ENCODE data around the gene JADE2.
"Not testable (repeated sequence)": the region's sequence is repeated elsewhere in the genome, so short reads cannot be mapped to it uniquely, and the experiment has no call there.

JADE2 gene

DNA sequence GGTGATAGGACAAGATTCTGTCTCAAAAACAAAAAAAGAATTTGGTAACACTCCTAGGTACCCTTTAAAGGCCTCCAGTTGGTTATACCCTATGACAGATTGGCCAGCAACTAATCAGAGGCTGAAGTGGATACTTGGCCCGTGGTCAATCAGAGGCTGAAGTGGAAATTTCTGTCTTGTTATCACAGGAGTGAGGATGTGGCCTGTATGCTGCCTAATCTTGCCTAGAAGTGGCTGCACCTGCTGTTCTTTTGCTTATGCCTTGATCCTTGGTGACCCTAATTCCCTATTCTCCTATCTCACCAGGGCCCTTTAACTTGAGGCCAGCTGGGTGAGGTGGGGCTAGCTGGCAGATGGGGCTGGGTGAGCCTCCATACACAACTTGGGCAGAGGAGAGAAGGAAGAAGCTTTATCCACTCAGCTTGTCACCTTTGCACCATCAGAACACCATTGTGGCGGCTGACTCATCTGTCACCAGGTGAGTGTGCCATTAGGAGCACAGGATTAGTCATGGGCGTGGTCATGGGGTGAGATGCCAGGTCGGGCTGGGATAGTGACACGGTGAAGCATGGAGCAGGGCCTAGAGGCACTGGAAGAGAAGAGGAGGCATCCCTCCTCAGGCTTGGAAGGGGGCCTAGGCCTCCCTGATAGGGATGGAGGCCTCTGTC is 65.7 kb downstream of the JADE2 start:
- DNase-seq (ENCODE audit: low spot score) = no peak

DNA sequence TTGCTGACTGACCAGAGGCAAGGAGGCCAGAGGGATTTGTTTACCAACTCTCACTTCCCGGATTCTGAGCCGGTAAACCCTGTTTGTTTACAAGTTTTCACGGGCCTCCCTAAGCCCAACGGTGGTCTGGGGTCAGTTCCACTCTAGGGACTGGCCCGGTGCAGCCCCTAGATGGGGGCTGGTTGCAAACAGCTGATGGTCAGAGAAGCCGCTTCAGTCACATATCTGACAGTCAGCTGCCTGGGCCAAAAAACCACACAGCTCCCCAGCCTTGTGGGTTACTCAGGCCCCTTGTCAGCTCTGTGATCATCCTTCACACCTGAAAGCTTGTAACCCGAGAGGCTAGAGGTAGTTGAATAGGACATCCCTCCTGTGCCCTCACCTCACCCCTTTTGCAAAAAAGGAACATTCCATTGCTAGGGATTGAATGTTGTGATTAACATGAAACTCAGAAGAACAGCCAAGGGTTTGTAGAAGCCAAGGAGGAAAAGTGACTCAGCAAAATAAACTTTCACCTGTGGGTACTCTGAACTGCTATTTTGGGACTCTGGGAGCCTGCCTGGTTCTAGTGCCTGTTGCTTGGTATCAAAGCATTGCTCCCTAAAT is 66.8 kb downstream of the JADE2 start:
- no peak for DNase-seq (ENCODE audit: low spot score)

DNA sequence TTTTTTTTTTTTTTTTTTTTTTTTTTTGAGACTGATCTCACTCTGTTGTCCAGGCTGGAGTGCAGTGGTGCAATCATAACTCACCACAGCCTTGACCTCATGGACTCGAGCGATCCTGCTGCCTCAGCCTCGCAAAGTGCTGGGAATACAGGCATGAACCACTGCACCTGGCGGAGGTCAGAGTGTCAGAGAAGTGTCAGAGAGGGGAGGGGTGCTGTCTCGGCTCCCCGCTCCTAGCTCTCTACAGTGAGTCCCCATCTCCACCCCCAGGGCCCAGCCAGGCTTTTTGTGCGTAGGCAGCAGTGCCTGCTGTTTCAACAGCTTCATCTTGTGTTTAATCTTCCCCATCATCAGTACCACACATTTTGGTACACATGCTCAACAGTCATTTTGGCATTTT is 68.9 kb downstream of the JADE2 start:
- DNase-seq (ENCODE audit: low spot score) = no peak

DNA sequence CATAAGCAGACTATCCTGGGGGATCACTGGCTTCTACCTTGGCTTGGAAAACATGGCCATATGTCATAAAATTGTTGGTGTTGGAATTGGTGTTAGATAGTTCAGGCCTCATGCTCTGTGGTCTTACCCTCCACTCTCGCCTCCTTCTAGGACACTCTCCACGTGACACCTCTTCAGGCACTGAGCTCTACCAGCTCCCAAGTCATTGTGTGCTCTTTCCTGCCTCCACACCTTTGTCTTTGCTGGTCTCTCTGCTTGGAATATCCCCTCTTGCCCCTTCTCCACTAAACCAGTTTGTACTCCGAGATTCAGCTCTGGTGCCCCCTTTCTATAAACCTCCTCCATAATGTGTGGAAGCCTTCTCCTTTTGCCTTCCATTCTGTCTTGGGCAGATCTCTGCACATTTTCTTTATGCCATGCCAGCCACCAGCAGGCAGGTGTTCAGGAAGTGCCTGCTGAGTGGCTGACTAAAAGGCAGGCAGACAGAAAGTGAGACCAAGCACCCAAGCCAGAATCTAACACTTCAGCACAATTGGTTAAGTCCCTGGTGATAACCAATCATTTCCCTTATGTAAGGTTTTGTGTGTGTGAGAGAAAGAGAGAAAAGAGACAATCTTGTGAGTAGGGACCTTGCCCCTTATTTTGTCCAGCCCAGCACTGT is 69.5 kb downstream of the JADE2 start:
- DNase-seq (ENCODE audit: low spot score) = no peak

DNA sequence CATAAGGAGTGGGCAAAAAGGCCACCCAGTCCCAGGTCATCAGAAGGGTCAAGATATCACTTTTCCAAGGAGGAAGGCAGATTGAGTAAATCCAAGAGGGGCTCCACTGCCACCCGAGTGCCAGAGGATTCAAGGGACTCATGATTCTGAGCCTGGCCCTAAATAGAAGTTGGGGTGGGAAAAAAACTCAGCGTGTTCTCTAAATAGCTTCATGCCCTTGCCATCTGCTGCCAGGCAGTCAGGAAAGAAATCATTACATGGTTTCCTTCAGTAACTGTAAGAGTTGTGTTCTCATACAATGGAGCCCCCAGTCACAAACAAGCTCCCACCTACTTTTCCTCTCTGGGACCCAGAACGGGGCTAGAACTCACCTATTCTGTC is 70.0 kb downstream of the JADE2 start:
- no peak for DNase-seq (ENCODE audit: low spot score)

DNA sequence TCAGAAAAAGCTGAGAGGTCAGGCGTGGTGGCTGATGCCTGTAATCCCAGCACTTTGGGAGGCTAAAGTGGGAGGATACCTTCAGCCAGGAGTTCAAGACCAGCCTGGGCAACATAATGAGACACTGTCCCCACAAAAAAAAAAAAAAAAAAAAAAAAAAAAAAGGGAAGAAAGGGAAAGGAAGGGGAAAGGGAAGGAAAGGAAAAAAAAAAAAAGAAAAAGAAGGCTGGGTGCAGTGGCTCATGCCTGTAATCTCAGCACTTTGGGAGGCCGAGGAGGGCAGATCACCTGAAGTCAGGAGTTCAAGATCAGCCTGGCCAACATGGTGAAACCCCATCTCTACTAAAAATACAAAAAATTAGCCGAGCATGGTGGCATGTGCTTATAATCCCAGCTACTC is 74.3 kb downstream of the JADE2 start:
- DNase-seq (ENCODE audit: low spot score) = not testable (repeated sequence)

DNA sequence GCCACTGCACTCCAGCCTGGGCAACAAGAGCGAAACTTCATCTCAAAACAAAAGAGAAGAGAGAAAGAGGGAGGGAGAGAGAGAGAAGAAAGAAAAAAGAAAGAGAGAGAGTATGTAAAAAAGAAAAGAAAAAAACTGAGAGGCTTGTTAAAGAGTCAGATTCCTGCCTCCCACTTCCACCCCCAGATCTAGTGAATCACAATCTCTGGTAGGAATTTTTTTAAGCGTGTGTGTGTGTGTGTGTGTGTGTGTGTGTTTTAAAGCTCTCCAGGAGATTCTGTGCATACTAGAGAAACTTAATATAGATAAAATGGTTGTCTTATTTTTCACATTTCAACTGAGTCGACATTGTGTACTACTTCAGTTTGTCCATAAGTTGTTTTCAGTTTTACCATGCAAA is 75.1 kb downstream of the JADE2 start:
- no peak for DNase-seq (ENCODE audit: low spot score)

DNA sequence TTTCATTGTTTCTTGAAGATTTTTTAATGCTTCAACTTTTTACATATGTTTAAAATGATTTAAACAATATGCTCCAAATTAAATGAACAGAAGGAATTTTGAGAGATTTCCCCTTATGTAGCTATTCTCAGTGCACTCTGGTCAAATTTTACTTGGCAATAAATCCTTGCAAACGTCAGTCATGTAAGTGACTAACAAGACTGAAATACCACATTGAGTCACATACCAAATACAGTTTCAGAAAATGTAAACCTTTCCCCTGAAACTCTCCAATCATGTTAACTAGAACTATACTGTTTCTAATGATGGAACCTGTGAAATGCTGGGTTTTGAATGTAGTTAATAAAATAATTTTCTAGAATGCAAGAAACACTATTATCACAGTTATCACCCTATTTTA is 77.6 kb downstream of the JADE2 start:
- DNase-seq (ENCODE audit: low spot score) = no peak

DNA sequence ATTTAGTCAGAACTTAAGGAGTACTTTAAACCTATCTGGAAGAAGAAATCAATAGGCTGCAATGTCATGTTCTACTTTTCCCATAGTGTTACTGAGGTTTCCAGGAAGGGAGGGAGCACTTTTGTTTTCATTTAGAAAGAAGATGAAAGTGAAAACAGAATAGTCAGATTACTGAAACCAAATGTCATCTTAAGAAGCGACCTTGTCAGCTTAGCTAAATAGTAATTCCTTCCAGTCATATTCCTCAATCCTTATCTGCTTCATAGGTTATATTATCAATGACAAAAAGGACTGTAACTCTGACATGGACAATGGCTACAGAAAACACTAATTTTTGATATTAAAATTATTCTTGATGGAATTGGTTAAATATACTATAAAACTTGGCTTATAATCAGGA is 79.4 kb downstream of the JADE2 start:
- no peak for DNase-seq (ENCODE audit: low spot score)

DNA sequence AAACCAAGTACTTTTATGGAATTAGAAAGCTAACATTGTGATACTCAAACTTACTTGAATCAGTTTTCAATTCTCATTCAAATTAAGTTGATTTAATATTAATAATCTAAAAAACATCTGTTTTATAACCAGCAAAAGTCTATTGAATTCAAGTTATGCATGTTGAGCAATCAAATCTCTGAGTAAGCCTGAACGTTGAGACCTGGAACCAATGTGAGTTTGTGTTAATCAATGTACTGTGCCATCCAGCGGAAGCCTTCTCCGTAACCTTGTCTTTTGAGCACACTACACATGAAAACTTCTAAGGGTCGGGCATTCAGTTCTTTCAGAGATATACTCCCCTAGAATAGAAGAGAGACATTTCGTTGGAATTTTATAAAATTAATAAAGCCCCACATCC is 81.3 kb downstream of the JADE2 start:
- no peak for DNase-seq (ENCODE audit: low spot score)

DNA sequence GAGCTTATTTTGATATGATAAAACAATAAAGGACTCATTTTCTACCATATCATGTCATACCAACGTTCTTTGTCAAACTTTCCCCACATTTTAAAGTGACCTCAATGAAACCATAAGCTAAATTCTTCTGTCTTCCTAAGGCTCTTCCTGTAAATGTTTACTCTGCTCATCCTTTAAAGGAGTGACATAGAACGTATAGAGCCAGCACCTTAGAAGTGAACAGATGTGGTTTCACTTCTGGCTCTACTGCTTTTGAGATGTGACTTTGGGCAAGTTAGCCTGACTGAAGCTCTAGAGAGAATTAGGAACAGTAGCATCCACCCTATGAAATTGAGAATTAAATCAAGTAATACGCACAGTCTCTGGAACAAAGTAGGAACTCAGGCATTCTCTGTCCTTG is 83.1 kb downstream of the JADE2 start:
- DNase-seq (ENCODE audit: low spot score) = no peak

DNA sequence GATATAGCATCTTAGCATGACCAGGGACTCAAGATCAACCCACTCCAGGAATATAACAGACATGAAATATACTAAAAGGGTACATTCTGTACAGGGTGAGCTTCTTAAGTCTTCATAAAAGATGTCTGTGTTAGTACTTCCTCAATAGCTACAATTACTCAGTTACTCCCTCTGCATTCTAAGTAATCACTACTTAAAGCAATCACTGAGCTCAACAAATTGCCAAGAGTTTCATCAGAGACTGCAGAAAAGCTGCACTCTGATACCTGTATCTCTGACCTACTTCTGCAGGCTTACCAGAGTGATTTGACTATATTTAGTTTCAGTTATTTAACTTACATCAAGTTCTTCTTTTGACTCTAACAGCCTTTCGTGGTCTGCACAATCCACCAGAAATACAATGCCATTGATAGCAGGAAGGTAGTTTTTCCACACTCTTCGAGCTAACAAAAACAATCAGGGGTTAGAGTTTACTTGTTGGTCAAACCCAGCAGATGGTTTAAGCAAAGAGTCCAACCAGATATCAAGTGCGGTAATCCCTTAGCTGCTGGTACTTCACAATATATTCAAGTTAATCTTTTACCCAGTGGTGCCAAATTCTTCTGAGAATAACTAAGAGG is 83.9 kb downstream of the JADE2 start:
- peak; percentile 43 for DNase-seq (ENCODE audit: low spot score)

DNA sequence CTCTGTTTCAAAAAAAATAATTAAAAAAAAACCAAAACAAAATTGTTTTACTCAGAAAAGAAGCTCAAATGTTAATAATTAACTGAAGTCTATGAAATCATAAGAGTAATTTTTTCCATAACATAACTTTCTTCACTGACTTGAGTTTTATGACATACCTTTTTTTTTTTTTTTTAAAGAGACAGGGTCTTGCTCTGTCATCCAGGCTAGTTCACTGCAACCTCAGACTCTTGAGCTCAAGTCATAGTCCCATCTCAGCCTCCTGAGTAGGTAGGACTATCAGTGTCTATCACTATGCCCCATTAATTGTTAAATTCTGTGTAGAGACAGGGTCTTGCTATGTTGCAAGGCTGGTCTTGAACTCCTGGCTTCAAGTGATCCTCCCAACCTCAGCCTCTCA is 85.3 kb downstream of the JADE2 start:
- no peak for DNase-seq (ENCODE audit: low spot score)

DNA sequence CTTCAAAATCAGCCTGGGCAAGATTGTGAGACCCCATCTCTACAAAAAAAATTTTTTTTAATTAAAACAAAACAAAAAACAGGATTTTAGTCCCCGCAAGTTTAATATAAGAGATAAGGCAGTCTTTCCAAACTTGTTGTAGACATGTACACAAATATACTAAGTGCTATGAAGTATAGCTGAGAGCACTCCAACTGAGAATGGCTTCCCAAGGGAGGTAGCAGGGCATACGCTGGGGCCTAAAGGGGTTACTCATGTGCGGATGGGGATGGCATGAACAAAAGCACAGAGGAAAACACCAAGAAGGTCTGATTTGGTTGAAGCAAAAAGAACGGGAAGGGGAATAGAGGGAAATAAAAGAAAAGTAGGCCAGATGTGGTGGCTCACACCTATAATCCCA is 86.0 kb downstream of the JADE2 start:
- DNase-seq (ENCODE audit: low spot score) = no peak

DNA sequence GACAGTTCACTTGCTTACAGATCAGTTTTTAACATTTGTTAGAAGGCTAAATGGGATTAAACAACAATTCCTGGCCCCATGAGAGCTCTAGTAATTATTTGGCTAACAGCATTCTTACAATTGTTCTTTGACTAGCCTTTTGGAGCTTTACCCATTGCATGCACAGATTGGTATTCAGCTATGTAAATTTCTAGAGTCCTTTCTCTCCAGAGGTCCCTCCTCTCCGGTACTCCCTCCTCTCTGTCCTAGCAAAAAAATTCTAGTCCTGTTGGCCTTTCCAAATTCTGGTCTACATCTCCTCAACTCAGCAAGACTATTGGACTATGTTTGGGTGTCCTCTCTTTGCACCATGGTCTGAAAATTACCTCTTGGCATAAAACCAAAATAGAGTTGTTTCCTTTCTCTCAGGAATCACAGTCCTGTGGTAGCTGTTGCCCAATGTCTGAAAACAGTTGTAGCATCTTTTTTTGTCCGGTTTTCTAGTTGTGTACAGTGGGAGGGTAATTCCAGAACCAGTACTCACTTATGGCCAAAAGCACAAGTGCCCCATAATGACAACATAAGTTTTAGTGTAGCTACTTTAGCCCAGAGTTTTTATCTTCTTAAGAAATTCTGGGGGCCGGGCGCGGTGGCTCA is 89.1 kb downstream of the JADE2 start:
- no peak for DNase-seq (ENCODE audit: low spot score)

DNA sequence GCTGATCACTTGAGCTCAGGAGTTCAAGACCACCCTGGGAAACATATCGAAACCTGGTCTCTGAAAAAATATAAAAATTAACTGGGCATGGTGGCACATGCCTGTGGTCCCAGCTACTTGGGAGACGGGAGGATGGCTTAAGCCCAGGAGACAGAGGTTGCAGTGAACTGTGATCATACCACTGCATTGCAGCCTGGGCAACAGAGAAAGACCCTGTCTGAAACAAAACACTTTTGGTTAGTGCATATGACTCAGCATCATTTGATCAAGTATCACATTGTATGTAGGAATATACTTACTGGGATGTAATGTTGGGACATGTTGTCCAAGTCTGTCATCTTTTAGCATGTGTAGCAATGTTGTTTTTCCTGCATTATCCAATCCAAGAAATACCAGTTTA is 95.2 kb downstream of the JADE2 start:
- no peak for DNase-seq (ENCODE audit: low spot score)

DNA sequence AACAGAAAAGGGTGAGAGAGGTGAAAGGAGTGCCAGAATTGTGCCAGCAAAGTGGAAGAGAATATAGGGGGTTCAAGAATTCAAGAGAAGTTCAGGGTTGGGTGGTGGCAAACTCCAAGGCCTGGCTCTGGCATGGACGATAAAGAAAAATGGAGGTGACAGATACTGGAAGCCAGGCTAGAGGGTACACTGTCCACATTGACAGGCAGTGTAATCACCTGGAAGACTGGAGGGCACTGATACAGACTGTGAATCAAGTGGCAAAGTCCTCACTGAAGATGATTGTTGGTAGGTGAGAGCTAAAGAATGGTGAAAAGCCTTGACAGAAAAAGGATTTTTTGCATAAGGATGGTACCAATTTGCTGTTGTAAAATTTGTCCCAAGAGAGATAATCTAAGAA is 100.1 kb downstream of the JADE2 start:
- no peak for DNase-seq (ENCODE audit: low spot score)

DNA sequence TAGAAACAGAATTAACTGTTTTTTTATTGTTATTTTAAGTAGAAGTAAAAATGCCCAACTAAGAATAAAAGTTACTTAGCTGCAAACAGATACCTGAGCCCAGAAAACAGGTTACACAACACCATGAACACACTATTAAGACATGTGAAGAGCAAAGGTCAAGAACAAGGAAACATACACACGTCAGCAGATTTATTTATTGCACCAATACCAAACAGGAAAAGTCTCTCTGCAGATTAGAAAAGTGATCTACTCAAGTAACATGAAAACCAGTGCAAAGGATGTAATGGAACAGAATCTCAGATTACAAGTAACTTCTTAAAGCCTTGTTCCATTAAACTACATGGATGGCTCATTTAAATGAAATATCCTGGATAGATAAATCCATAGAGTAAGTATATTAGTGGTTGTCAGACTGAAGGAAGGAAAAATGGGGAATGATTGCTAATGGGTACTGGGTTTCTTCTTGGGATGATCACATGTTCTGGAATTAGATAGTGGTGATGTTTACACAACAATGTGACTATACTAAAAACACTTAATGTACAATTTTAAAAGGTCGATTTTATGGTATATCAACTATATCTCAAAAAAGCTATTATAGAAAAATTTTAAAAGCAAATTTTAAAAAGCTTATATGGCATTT is 101.0 kb downstream of the JADE2 start:
- peak; percentile 50 for DNase-seq (ENCODE audit: low spot score)
